Stimulated activated CD8-positive, alpha-beta memory T cell treated with anti-CD3 and anti-CD28 coated beads, Interleukin-12 subunit alpha, Interleukin-12 subunit beta, amount 100 ng/mL, for 1 hour (primary cell): Measurements from ENCODE around the gene FIZ1.
"Not testable (repeated sequence)": the region's sequence is repeated elsewhere in the genome, so short reads cannot be mapped to it uniquely, and the experiment has no call there.

Experiments
- DNase-seq: peaks from one replicate; pipeline ENCODE4 v3.0.0-alpha.2; 2020; ENCODE audit warnings: low read depth

The FIZ1 gene

GRCh38 chr19:55576746-55577145 is 22.6 kb downstream of the FIZ1 start:
- no peak for DNase-seq

GRCh38 chr19:55573929-55574328 is 25.4 kb downstream of the FIZ1 start:
- DNase-seq = not testable (repeated sequence)

- DNase-seq = not testable (repeated sequence)
Measured at GRCh38 chr19:55569477-55569876, 29.8 kb downstream of the FIZ1 start.

GRCh38 chr19:55567708-55568328 is 31.5 kb downstream of the FIZ1 start:
- DNase-seq = no peak

GRCh38 chr19:55566823-55567222 is 32.5 kb downstream of the FIZ1 start:
- no peak for DNase-seq

- no peak for DNase-seq
Measured at GRCh38 chr19:55563261-55563690, 36.0 kb downstream of the FIZ1 start.

- DNase-seq = no peak
Measured at GRCh38 chr19:55559684-55560083, 39.6 kb downstream of the FIZ1 start.

GRCh38 chr19:55554741-55555152 is 44.6 kb downstream of the FIZ1 start:
- DNase-seq = no peak

GRCh38 chr19:55554302-55554701 is 45.0 kb downstream of the FIZ1 start:
- no peak for DNase-seq

- no peak for DNase-seq
Measured at GRCh38 chr19:55553217-55554182, 45.8 kb downstream of the FIZ1 start.

- no peak for DNase-seq
Measured at GRCh38 chr19:55552620-55553019, 46.7 kb downstream of the FIZ1 start.

- no peak for DNase-seq
Measured at GRCh38 chr19:55552206-55552605, 47.1 kb downstream of the FIZ1 start.

- no peak for DNase-seq
Measured at GRCh38 chr19:55550321-55550650, 49.0 kb downstream of the FIZ1 start.

GRCh38 chr19:55549500-55550320 is 49.6 kb downstream of the FIZ1 start:
- no peak for DNase-seq

- DNase-seq = no peak
Measured at GRCh38 chr19:55546822-55547614, 52.3 kb downstream of the FIZ1 start.

GRCh38 chr19:55546011-55546410 is 53.3 kb downstream of the FIZ1 start:
- DNase-seq = no peak

- no peak for DNase-seq
Measured at GRCh38 chr19:55545443-55545842, 53.9 kb downstream of the FIZ1 start, which contains the start of gene SBK3. TSS of gene SBK3 (minus strand) at chr19:55545543. CDS start at chr19:55545543, 0 bp downstream.

- no peak for DNase-seq
Measured at GRCh38 chr19:55544776-55545439, 54.4 kb downstream of the FIZ1 start.

GRCh38 chr19:55544014-55544413 is 55.3 kb downstream of the FIZ1 start:
- no peak for DNase-seq

- no peak for DNase-seq
Measured at GRCh38 chr19:55543567-55543966, 55.8 kb downstream of the FIZ1 start.

GRCh38 chr19:55542292-55542855 is 56.9 kb downstream of the FIZ1 start:
- DNase-seq = no peak
